Measurements from ENCODE around the gene KNSTRN.

Gene KNSTRN

DNA sequence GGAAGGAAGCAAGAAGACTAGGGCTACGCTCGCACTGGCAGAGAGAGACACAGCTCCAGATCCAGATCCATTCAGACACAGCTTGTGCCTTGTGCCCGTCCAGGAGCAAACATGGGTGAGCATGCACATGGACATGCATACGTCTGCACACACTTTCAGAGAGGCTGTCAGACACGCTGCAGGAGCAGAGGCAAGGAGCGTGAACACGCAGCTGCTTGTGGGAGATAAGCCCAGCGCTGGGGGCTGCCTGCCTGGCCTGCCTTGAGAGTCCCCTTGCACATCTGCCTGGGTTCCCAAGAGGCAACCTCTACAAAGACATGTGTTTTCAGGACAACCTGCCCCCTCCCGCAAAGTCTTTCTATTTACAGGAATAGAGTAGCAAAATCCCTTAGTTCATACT lies 44.7 kb downstream of the KNSTRN start:
- no peak overlapping the region for H3K9ac ChIP-seq (ENCODE audit: low read length in 5 of 5)
- peaks cover 0 to 10% (median 7%) of the 10 kb centered on the region in 5 donors for H3K4me1 ChIP-seq (ENCODE audit: control insufficient read depth in 5 of 5, insufficient read depth in 5 of 5, low read length in 5 of 5)
- H3K4me3 ChIP-seq (ENCODE audit: low read depth in 1 of 5, low read length in 5 of 5): no peak overlapping the region
- H3K9me3 ChIP-seq (ENCODE audit: control insufficient read depth in 5 of 5, low read length in 5 of 5): no peaks in the 10 kb centered on the region
- H3K27me3 ChIP-seq (ENCODE audit: control insufficient read depth in 5 of 5, insufficient read depth in 4 of 5, low read length in 5 of 5): peaks cover 0 to 3% (median 0%) of the 10 kb centered on the region in 5 donors
- peaks cover 0 to 3% (median 0%) of the 10 kb centered on the region in 5 donors for H3K36me3 ChIP-seq (ENCODE audit: control insufficient read depth in 5 of 5, insufficient read depth in 5 of 5, low read length in 5 of 5)
- H3K27ac ChIP-seq (ENCODE audit: low read depth, low read length): no peak overlapping the region

DNA sequence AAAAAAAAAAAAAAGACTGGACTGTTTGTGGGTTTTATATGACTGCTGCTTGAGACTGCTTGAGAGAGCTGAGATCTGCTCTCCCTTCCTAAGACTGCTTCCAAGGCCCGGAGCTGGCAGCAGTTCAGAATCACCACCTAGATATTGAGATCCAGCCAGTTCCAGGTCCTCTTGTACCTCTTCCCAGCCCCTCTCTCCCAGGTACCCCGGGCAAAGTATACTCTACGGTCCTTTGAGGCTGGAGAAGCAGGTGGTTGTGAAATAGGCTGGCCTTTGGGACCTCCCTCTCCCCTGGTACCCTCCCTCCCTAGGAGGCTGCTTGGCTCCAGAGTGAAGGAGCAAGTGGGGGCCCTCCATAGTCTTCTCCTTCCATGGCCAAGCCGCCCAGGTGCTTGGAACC lies 45.7 kb downstream of the KNSTRN start:
- H3K4me1 ChIP-seq (ENCODE audit: control insufficient read depth in 5 of 5, insufficient read depth in 5 of 5, low read length in 5 of 5): peaks cover 0 to 10% (median 7%) of the 10 kb centered on the region in 5 donors
- no peak overlapping the region for H3K9ac ChIP-seq (ENCODE audit: low read length in 5 of 5)
- no peak overlapping the region for H3K4me3 ChIP-seq (ENCODE audit: low read depth in 1 of 5, low read length in 5 of 5)
- peaks cover 0 to 3% (median 0%) of the 10 kb centered on the region in 5 donors for H3K36me3 ChIP-seq (ENCODE audit: control insufficient read depth in 5 of 5, insufficient read depth in 5 of 5, low read length in 5 of 5)
- no peaks in the 10 kb centered on the region for H3K9me3 ChIP-seq (ENCODE audit: control insufficient read depth in 5 of 5, low read length in 5 of 5)
- no peak overlapping the region for H3K27ac ChIP-seq (ENCODE audit: low read depth, low read length)
- peaks cover 0 to 3% (median 0%) of the 10 kb centered on the region in 5 donors for H3K27me3 ChIP-seq (ENCODE audit: control insufficient read depth in 5 of 5, insufficient read depth in 4 of 5, low read length in 5 of 5)

DNA sequence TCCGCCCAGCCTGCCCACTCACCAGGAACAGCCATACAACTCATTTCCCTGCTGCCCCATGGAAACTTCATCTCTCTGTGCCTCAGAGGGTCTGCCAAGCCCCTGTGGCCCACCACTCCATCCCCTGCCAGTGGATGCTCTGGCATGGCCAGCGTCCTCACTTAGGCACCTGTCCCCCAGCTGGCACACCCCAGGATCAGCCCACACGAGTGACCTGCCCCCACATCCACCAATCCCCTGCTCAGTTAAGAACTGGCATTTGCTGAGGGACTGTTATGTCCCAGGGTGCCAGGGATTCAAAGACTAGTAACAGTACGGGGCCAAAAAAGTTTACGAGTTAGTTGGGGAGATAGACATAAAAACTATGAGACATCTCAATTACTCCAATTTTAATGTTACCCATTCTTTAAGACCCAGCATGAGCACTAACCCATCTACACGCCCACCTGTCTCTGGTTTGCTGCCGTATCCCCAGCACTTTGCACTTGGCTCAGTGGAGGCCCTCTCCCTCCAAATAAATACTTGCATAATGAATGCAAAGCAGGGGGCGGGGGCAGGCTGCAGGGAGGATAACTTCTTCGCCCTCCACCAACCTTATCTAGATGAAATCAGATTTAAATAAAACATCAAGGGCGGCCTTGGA lies 46.7 kb downstream of the KNSTRN start:
- H3K4me3 ChIP-seq (ENCODE audit: low read depth in 1 of 5, low read length in 5 of 5): no peak overlapping the region
- peaks cover 0 to 10% (median 7%) of the 10 kb centered on the region in 5 donors for H3K4me1 ChIP-seq (ENCODE audit: control insufficient read depth in 5 of 5, insufficient read depth in 5 of 5, low read length in 5 of 5)
- H3K9me3 ChIP-seq (ENCODE audit: control insufficient read depth in 5 of 5, low read length in 5 of 5): no peaks in the 10 kb centered on the region
- H3K27ac ChIP-seq (ENCODE audit: low read depth, low read length): no peak overlapping the region
- peaks cover 0 to 3% (median 0%) of the 10 kb centered on the region in 5 donors for H3K36me3 ChIP-seq (ENCODE audit: control insufficient read depth in 5 of 5, insufficient read depth in 5 of 5, low read length in 5 of 5)
- H3K9ac ChIP-seq (ENCODE audit: low read length in 5 of 5): no peak overlapping the region
- peaks cover 0 to 3% (median 0%) of the 10 kb centered on the region in 5 donors for H3K27me3 ChIP-seq (ENCODE audit: control insufficient read depth in 5 of 5, insufficient read depth in 4 of 5, low read length in 5 of 5)

DNA sequence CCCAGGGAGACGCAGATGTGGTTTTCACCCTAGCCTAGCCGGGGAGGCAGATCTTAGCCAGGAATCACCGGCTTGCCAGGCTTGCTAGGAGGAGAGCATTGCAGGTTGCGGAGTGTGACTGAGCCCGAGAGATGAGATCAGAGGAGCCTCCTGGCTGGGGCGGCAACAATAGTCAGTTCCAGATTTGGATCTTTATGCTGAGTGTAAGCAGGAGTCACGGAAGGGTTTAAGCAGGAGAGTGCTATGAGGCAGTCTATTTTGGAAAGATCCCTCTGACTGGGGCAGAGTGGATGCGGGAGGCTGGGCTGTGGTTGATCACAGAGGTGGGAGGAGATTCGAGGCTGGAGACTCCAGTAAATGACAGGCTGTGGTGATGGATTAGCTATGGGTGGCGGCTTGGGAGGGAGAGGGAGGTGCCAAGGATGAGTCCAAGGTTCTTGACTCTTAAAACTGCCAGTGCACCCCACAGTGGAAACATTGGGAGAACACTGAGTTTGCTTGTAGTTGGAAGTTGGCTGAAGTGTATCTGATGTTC lies 47.8 kb downstream of the KNSTRN start:
- H3K4me1 ChIP-seq (ENCODE audit: control insufficient read depth in 5 of 5, insufficient read depth in 5 of 5, low read length in 5 of 5): peaks cover 0 to 10% (median 7%) of the 10 kb centered on the region in 5 donors
- H3K9ac ChIP-seq (ENCODE audit: low read length in 5 of 5): no peak overlapping the region
- peaks cover 0 to 3% (median 0%) of the 10 kb centered on the region in 5 donors for H3K36me3 ChIP-seq (ENCODE audit: control insufficient read depth in 5 of 5, insufficient read depth in 5 of 5, low read length in 5 of 5)
- H3K27me3 ChIP-seq (ENCODE audit: control insufficient read depth in 5 of 5, insufficient read depth in 4 of 5, low read length in 5 of 5): peaks cover 0 to 5% (median 3%) of the 10 kb centered on the region in 5 donors
- no peak overlapping the region for H3K27ac ChIP-seq (ENCODE audit: low read depth, low read length)
- peak overlapping the region in 1 of 5 donors; percentile 9 for H3K4me3 ChIP-seq (ENCODE audit: low read depth in 1 of 5, low read length in 5 of 5)
- no peaks in the 10 kb centered on the region for H3K9me3 ChIP-seq (ENCODE audit: control insufficient read depth in 5 of 5, low read length in 5 of 5)

DNA sequence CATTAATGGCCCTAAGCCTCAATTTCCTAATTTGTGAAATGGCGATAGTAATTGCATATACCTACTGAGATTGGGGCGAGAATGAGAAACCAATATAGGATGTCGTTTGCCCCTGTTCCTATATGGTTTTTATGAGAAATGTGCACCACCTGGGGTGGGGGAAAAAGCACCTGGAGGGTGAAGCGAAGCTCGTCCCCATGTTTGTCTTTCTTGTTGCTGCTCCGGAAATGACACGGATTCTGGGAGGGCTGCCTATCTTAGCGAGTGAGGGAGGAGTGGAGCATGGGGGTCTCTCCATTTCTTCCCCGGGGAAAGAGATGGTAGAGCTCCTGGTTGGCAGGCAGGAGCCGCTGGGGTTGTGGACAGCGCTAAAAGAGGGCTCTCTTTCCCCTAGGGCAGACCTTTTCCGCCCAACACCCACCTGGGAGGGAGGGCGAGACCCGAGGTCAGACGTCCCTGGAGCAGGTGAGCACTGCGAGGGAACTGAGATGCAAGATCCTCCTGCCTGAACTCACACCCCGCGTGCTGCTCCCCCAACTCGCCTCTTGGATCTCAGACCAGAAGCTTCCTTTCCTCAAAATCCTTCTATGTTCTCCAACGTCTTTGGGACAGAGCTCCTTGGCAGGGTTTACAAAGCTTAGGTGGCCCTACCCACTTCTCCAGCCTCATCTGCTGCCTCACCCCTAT lies 52.6 kb downstream of the KNSTRN start:
- no peaks in the 10 kb centered on the region for H3K9me3 ChIP-seq (ENCODE audit: control insufficient read depth in 5 of 5, low read length in 5 of 5)
- no peaks in the 10 kb centered on the region for H3K36me3 ChIP-seq (ENCODE audit: control insufficient read depth in 5 of 5, insufficient read depth in 5 of 5, low read length in 5 of 5)
- H3K4me1 ChIP-seq (ENCODE audit: control insufficient read depth in 5 of 5, insufficient read depth in 5 of 5, low read length in 5 of 5): peaks cover 3 to 34% (median 29%) of the 10 kb centered on the region in 5 donors
- H3K4me3 ChIP-seq (ENCODE audit: low read depth in 1 of 5, low read length in 5 of 5): no peak overlapping the region
- no peak overlapping the region for H3K27ac ChIP-seq (ENCODE audit: low read depth, low read length)
- H3K9ac ChIP-seq (ENCODE audit: low read length in 5 of 5): no peak overlapping the region
- H3K27me3 ChIP-seq (ENCODE audit: control insufficient read depth in 5 of 5, insufficient read depth in 4 of 5, low read length in 5 of 5): peaks cover 30 to 43% (median 35%) of the 10 kb centered on the region in 5 donors

DNA sequence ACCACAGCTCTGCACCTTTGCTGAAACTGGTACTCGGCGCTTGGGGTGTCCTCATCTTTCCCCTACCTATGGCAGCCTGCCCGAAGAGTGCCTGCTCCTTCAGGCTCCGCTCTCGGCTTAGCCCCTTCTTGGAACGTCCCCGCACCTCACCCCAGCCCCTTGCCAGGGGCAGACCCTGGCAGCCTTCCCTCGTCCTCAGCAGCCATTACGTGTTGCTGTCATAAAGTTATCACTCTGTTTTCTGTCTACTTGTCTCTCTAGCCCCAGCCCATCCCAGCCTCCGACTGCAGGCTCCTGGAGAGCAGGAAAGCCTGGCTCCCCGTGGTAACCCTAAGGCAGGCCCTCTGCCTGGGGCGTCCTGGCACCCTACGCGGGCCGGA lies 53.2 kb downstream of the KNSTRN start:
- Histone ChIP-seq H3K9me3 (ENCODE audit: control insufficient read depth in 5 of 5, low read length in 5 of 5) (no peaks in the 10 kb centered on the region), H3K4me1 (ENCODE audit: control insufficient read depth in 5 of 5, insufficient read depth in 5 of 5, low read length in 5 of 5) (peaks cover 3 to 31% (median 28%) of the 10 kb centered on the region in 5 donors), H3K36me3 (ENCODE audit: control insufficient read depth in 5 of 5, insufficient read depth in 5 of 5, low read length in 5 of 5) (no peaks in the 10 kb centered on the region), H3K27ac (ENCODE audit: low read depth, low read length) (no peak overlapping the region), H3K27me3 (ENCODE audit: control insufficient read depth in 5 of 5, insufficient read depth in 4 of 5, low read length in 5 of 5) (peaks cover 30 to 43% (median 35%) of the 10 kb centered on the region in 5 donors), H3K9ac (ENCODE audit: low read length in 5 of 5) (peak overlapping the region in 1 of 5 donors; percentile 14), H3K4me3 (ENCODE audit: low read depth in 1 of 5, low read length in 5 of 5) (peak overlapping the region in 3 of 5 donors; percentile 22 to 45 (median 43))

DNA sequence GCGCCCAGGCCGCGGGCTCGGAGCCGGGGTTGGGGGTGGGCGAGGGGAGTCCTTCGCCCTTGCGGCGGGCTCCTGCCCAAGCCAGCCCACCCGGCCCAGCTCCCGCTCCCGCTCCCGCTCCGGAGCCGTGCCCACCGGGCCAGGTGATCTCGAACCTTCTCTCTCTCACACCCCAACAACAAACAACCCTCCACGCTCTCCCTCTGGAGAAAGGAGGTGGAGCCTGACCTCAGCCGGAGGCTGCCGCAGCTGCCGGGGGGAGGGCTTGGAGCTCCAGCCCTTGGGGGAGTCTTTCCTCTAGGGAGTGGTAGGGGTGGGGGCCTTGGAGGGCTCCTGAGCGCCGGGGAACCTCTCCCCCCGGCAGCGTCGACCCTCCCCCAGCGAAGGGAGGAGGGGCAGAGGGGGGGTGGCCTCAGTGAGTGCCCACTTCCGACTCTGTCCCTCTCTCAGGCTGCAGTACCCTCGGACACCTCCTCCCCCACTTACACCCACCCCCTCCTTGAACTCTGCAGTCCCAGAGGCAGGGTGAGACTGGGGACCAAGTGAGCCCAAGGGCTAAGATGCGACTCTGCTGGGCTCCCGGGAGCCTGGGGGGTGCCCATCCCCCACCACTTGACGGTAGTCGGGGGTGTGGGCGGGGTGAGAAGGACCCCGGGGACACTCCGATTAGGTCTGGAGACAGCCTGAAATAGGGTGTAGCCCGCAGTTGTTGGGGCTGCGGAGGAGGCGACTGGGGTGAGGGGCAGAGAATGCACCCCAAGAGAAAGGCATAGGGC lies 53.8 kb downstream of the KNSTRN start:
- Histone ChIP-seq H3K4me1 (ENCODE audit: control insufficient read depth in 5 of 5, insufficient read depth in 5 of 5, low read length in 5 of 5) (peaks cover 3 to 31% (median 28%) of the 10 kb centered on the region in 5 donors), H3K9me3 (ENCODE audit: control insufficient read depth in 5 of 5, low read length in 5 of 5) (no peaks in the 10 kb centered on the region), H3K36me3 (ENCODE audit: control insufficient read depth in 5 of 5, insufficient read depth in 5 of 5, low read length in 5 of 5) (no peaks in the 10 kb centered on the region), H3K27ac (ENCODE audit: low read depth, low read length) (no peak overlapping the region), H3K9ac (ENCODE audit: low read length in 5 of 5) (peak overlapping the region in 2 of 5 donors; percentile 53 to 58), H3K4me3 (ENCODE audit: low read depth in 1 of 5, low read length in 5 of 5) (peak overlapping the region; percentile 28 to 52 (median 43)), H3K27me3 (ENCODE audit: control insufficient read depth in 5 of 5, insufficient read depth in 4 of 5, low read length in 5 of 5) (peaks cover 30 to 43% (median 35%) of the 10 kb centered on the region in 5 donors)

DNA sequence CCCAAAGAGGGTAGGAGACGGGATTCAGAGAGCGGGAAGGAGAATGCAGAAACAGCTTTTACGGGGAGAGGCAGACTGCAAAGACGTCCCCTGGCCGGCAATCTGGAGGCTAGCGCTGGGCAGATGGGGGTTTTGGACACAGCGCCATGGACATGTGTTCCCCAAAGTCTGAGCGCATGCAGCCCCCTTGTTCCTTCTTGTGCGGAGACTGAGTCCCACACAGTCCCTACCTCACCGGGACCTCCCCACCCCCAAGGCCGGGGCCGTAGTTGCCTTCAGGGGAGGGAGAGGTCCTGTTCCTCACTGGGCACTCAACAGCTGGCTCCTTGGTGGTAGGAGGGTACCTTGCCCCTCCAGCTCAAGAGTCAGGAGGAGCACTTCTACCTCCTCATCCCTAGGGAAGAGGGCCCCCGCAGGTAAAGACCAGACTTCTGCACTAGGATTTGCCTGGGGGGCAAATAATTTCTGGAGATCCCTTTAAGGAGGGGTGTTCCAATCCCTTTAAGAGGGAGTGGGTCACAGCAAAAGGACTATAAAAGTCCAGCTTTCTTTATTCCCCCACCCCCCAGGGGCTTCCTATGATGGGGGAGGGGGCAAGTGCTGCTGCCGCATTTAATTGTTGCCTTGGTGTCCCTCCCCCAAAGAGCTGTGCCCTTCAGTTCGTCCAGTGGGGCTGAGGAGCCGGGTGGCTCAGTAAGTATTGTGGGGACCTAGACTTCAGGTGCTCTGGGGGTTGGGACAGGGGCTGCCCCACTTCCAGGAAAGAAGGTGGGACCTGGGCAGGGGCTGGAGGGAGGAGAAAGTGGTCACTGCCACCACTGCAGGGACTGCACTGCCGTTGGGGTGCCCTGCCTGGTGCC lies 54.6 kb downstream of the KNSTRN start:
- peak overlapping the region; percentile 28 to 52 (median 43) for H3K4me3 ChIP-seq (ENCODE audit: low read depth in 1 of 5, low read length in 5 of 5)
- no peaks in the 10 kb centered on the region for H3K36me3 ChIP-seq (ENCODE audit: control insufficient read depth in 5 of 5, insufficient read depth in 5 of 5, low read length in 5 of 5)
- H3K9me3 ChIP-seq (ENCODE audit: control insufficient read depth in 5 of 5, low read length in 5 of 5): no peaks in the 10 kb centered on the region
- peaks cover 3 to 34% (median 28%) of the 10 kb centered on the region in 5 donors for H3K4me1 ChIP-seq (ENCODE audit: control insufficient read depth in 5 of 5, insufficient read depth in 5 of 5, low read length in 5 of 5)
- H3K9ac ChIP-seq (ENCODE audit: low read length in 5 of 5): peak overlapping the region in 1 of 5 donors; percentile 53
- peaks cover 30 to 43% (median 35%) of the 10 kb centered on the region in 5 donors for H3K27me3 ChIP-seq (ENCODE audit: control insufficient read depth in 5 of 5, insufficient read depth in 4 of 5, low read length in 5 of 5)
- H3K27ac ChIP-seq (ENCODE audit: low read depth, low read length): no peak overlapping the region

Measured in subcutaneous abdominal adipose tissue (tissue), 5 donors.